Measurements from ENCODE around the gene NME3.

The NME3 gene

GRCh38 chr16:1721372-1721771, 50.0 kb downstream of the NME3 start:
- no peak for DNase-seq

All from NCI-H146 (cell line).